Nephron (organoid): ENCODE data around the gene ELOVL1.

Experiments
- H3K27ac Mint-ChIP-seq, 3 experiments: 2 replicates each; pipeline ENCODE4 v1.8.0; 2020; ENCODE audit warnings: mixed read lengths in 3 of 3, mild to moderate bottlenecking in 2 of 3, moderate library complexity in 1 of 3
- H3K27me3 Mint-ChIP-seq: 2 replicates; pipeline ENCODE4 v1.8.0; 2021; ENCODE audit warnings: low read depth, mild to moderate bottlenecking, moderate library complexity, mixed read lengths
- H3K36me3 Mint-ChIP-seq: 2 replicates; pipeline ENCODE4 v1.8.0; 2020; ENCODE audit warnings: low read depth, mixed read lengths
- H3K4me1 Mint-ChIP-seq: 2 replicates; pipeline ENCODE4 v1.8.0; 2020; ENCODE audit warnings: mixed read lengths
- H3K4me3 Mint-ChIP-seq, 3 experiments: 2 replicates each; pipeline ENCODE4 v1.8.0; 2020; ENCODE audit warnings: mild to moderate bottlenecking in 3 of 3, mixed read lengths in 3 of 3, moderate library complexity in 2 of 3
- H3K9me3 Mint-ChIP-seq: 2 replicates; pipeline ENCODE4 v1.8.0; 2020; ENCODE audit warnings: mixed read lengths
- TF ChIP-seq, protein P1 (sequence below), 3 experiments: fragments of 200-600 bp; sonication (generic); IDR thresholded peaks; one replicate each; pipeline ENCODE4 v1.5.0; 2021; ENCODE audit warnings: antibody characterized with exemption in 3 of 3; ENCODE audit not compliant: unreplicated experiment in 3 of 3

The ELOVL1 gene

DNA sequence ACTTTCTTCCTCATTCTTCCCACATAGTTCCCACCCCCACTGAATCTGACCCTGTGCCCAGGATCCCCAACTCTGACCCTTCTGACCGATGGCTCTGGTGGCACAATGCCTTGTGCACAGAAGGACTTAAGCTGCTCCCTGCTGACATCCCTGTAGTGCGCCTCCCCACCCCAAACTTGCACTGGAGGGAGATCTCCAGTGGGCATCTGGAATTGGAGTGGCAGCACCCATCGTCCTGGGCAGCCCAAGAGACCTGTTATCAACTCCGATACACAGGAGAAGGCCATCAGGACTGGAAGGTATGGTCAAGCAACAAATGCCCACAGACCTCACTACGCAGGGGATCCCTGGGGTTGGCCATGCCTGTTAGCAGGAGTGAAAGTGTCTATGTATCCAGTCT is 21.2 kb downstream of the ELOVL1 start:
- no peak overlapping the region for H3K27ac Mint-ChIP-seq
- no peaks in the 10 kb centered on the region for H3K36me3 Mint-ChIP-seq
- no peaks in the 10 kb centered on the region for H3K9me3 Mint-ChIP-seq
- peaks cover 24% of the 10 kb centered on the region for H3K27me3 Mint-ChIP-seq
- H3K4me1 Mint-ChIP-seq = peaks cover 17% of the 10 kb centered on the region
- TF ChIP-seq, protein P1, sequence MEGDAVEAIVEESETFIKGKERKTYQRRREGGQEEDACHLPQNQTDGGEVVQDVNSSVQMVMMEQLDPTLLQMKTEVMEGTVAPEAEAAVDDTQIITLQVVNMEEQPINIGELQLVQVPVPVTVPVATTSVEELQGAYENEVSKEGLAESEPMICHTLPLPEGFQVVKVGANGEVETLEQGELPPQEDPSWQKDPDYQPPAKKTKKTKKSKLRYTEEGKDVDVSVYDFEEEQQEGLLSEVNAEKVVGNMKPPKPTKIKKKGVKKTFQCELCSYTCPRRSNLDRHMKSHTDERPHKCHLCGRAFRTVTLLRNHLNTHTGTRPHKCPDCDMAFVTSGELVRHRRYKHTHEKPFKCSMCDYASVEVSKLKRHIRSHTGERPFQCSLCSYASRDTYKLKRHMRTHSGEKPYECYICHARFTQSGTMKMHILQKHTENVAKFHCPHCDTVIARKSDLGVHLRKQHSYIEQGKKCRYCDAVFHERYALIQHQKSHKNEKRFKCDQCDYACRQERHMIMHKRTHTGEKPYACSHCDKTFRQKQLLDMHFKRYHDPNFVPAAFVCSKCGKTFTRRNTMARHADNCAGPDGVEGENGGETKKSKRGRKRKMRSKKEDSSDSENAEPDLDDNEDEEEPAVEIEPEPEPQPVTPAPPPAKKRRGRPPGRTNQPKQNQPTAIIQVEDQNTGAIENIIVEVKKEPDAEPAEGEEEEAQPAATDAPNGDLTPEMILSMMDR (IDR thresholded peaks at IDR 0.05; ENCODE audit: unreplicated experiment in 3 of 3) = no peak
- no peak overlapping the region for H3K4me3 Mint-ChIP-seq

DNA sequence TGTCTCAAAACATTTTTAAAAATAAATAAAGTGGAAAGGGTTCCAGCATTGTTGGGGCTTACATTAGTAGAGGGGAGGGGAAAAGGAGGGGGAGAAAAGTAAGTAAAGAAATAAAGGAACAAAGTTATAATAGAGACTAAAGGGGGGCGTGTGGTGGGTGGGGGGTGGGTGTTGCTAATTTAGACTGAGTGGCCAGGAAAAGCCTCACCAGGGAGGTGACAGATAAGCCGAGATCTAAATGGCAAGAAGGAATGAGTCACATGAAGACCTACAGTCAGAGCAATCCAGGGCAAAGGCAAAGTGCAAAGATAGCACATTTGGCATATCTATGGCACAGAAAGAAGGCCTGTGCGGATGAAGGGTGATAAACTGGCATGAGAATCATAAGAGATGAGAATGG is 22.7 kb downstream of the ELOVL1 start:
- TF ChIP-seq, protein P1 (IDR thresholded peaks at IDR 0.05; ENCODE audit: unreplicated experiment in 3 of 3) = no peak
- peaks cover 15% of the 10 kb centered on the region for H3K4me1 Mint-ChIP-seq
- H3K4me3 Mint-ChIP-seq = no peak overlapping the region
- H3K27ac Mint-ChIP-seq = no peak overlapping the region
- H3K27me3 Mint-ChIP-seq = peaks cover 24% of the 10 kb centered on the region
- no peaks in the 10 kb centered on the region for H3K36me3 Mint-ChIP-seq
- no peaks in the 10 kb centered on the region for H3K9me3 Mint-ChIP-seq

DNA sequence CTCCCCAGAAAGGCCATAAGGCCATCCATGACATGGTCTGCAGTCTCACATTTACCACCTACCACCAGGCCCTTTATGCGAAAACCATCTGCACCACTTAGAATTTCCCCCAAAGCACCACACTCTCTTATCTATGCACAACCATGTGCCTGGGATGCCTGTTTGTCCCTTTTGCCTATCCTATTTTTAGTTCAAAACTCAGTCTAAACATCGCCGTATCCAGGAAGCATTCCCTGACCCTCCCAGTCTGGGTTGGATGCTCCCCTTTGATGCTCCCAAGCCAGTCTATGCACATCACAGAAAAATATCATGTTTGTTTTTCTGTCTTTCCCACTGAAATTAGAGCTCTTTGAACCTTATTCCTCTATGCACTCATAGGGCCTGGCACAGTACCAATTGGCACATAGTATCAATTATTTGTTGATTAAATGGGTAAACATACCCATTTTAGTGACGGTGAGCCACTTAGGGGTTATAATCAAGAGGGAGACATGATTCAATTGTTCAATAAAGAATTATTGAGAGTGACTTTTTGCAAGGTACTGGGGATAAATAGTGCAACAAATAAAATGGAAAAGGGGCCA is 23.5 kb downstream of the ELOVL1 start:
- Mint-ChIP-seq H3K27ac (no peak overlapping the region), H3K9me3 (no peaks in the 10 kb centered on the region), H3K27me3 (peaks cover 19% of the 10 kb centered on the region), H3K4me1 (peaks cover 7% of the 10 kb centered on the region), H3K36me3 (no peaks in the 10 kb centered on the region), H3K4me3 (no peak overlapping the region)
- TF ChIP-seq, protein P1 (IDR thresholded peaks at IDR 0.05; ENCODE audit: unreplicated experiment in 3 of 3) = no peak

DNA sequence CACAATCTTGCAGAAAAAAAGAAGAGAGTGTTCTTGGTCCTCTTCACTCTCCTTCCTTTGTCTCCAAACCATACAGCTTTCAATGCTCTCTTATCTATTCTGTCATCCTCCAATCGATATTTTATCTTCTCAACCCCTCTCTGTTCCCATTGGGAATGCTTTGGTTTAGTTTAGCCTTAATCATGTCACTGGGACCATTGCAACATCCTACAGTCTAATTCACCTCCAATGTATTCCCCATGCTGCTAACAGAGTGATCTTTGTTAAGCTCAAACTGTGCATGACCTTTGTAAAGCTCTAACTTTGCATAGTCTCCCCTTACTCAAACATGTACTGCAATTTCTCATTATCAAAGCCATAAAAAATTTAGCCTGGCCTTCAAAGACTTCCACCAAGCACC is 27.3 kb downstream of the ELOVL1 start:
- no peak overlapping the region for H3K4me3 Mint-ChIP-seq

DNA sequence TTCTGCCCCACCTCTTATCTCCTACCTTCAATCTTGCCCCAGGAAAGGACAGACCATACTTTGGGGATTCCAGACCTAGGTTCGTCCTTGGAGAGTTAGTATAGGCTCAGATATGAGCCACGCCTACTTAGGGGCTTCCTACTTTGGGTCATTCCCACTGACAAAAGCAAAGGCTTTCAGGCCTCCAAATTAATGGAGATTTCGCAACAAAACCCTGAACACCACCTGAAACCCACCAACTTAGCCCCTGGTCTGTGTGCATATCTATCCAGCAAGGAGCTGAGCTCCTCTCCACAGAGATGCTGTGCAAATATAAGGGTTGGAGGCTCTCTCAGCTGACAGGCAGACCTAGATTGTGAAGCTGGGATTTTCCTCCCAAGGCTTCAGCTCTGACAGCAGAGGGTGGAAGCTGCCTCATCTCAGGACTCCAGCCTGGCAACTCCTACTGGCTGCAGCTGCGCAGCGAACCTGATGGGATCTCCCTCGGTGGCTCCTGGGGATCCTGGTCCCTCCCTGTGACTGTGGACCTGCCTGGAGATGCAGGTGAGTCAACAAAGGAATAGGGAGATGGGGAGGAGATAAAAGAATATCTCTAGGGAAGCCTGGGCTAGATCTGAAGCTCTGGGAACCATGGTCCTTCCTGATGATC is 28.1 kb downstream of the ELOVL1 start:
- H3K9me3 Mint-ChIP-seq = no peaks in the 10 kb centered on the region
- H3K4me3 Mint-ChIP-seq = no peak overlapping the region
- H3K27me3 Mint-ChIP-seq = peaks cover 4% of the 10 kb centered on the region
- no peaks in the 10 kb centered on the region for H3K4me1 Mint-ChIP-seq
- no peak overlapping the region for H3K27ac Mint-ChIP-seq
- TF ChIP-seq, protein P1 (IDR thresholded peaks at IDR 0.05; ENCODE audit: unreplicated experiment in 3 of 3) = no peak
- no peaks in the 10 kb centered on the region for H3K36me3 Mint-ChIP-seq

More for the DNA sequence above, 27.3 kb downstream of the ELOVL1 start:
- Mint-ChIP-seq H3K27ac (no peak overlapping the region), H3K27me3 (peaks cover 4% of the 10 kb centered on the region), H3K36me3 (no peaks in the 10 kb centered on the region), H3K4me1 (no peaks in the 10 kb centered on the region), H3K9me3 (no peaks in the 10 kb centered on the region)
- TF ChIP-seq, protein P1 (IDR thresholded peaks at IDR 0.05; ENCODE audit: unreplicated experiment in 3 of 3) = no peak

DNA sequence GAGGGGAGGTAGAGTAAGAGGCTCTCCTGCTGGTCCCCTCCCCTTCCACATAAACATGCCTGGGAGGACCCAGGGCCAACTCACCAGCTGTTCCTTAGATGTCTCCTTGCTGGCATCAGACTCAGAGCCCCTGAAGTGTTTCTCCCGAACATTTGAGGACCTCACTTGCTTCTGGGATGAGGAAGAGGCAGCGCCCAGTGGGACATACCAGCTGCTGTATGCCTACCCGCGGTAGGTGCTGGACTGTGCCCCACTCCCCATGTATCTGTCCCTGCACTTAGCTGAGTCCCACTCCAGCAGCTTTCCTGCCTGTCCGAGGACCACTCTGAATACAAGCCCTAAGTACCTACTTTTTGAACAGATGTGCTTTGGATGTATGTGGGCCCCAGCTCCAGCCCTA is 29.8 kb downstream of the ELOVL1 start:
- H3K27ac Mint-ChIP-seq = no peak overlapping the region
- TF ChIP-seq, protein P1 (IDR thresholded peaks at IDR 0.05; ENCODE audit: unreplicated experiment in 3 of 3) = no peak
- no peak overlapping the region for H3K4me3 Mint-ChIP-seq
- H3K4me1 Mint-ChIP-seq = no peaks in the 10 kb centered on the region
- H3K36me3 Mint-ChIP-seq = no peaks in the 10 kb centered on the region
- no peaks in the 10 kb centered on the region for H3K9me3 Mint-ChIP-seq
- H3K27me3 Mint-ChIP-seq = peaks cover 4% of the 10 kb centered on the region
